ENCODE results near the gene IKBKE. TPM values are rescaled to one million over a fixed set of nuclear protein-coding genes. Genes with fewer than 3 reads are reported as not detected.

Gene IKBKE
- total and polyA plus RNA-seq, 2 of the 8 experiments (the other 6 are each of a cell fraction or from before 2014, with no cell fraction given), result 8.6 to 12.0 TPM

- TF ChIP-seq CTBP2 (IDR thresholded peaks at IDR 0.05; ENCODE audit: borderline replicate concordance, insufficient read depth, insufficient read length, low read length), result no peak
- TF ChIP-seq ATF2 (IDR thresholded peaks at IDR 0.05; ENCODE audit: low read length), result no peak
- TF ChIP-seq SP1 (IDR thresholded peaks at IDR 0.05; ENCODE audit: low read depth, low read length), result no peak
- no peak for TF ChIP-seq EP300 (IDR thresholded peaks at IDR 0.05; ENCODE audit: borderline replicate concordance in 1 of 2, low read depth in 2 of 2, low read length in 2 of 2)
Observed at GRCh38 chr1:206466840-206467649, 3.2 kb upstream of the IKBKE start (continued).

All from H1 (cell line).